Uterus (tissue), 4 donors: Measurements from ENCODE around the gene IGF2. TPM values are rescaled to one million over a fixed set of nuclear protein-coding genes. Genes with fewer than 3 reads are reported as not detected.

Experiments used
- DNase-seq, 2 donors: peaks; one replicate each; pipeline ENCODE4 v3.0.0-alpha.2; 2019 to 2020
- H3K27ac ChIP-seq, 2 donors: fragments of 200-600 bp; sonication (generic); 1 replicate in 1 of 2; 2 replicates in 1 of 2; pipeline ENCODE4 v1.5.1; 2016 to 2018
- H3K27me3 ChIP-seq, 2 donors: fragments of 200-600 bp; sonication (generic); one replicate each; pipeline ENCODE4 v1.5.1; 2018 to 2019; ENCODE audit warnings: control low read depth in 1 of 2
- H3K36me3 ChIP-seq, 2 donors: fragments of 200-600 bp; sonication (generic); one replicate each; pipeline ENCODE4 v1.5.1; 2019; ENCODE audit warnings: control low read depth in 1 of 2
- H3K4me1 ChIP-seq, 2 donors: fragments of 200-600 bp; sonication (generic); one replicate each; pipeline ENCODE4 v1.5.1; 2018 to 2019; ENCODE audit warnings: control low read depth in 1 of 2
- H3K4me3 ChIP-seq, 2 donors: fragments of 200-600 bp; sonication (generic); 1 replicate in 1 of 2; 2 replicates in 1 of 2; pipeline ENCODE4 v1.5.1; 2018 to 2019; ENCODE audit warnings: mild to moderate bottlenecking in 1 of 2
- H3K9me3 ChIP-seq, 2 donors: fragments of 200-600 bp; sonication (generic); one replicate each; pipeline ENCODE4 v1.5.1; 2019; ENCODE audit warnings: control low read depth in 1 of 2
- CTCF ChIP-seq, 4 experiments: fragments of 200-600 bp in 2 of 4; fragments of 450-650 bp in 2 of 4; sonication (generic) in 2 of 4; IDR thresholded peaks; one replicate each; pipeline ENCODE4 v1.5.1; 2016 to 2019; ENCODE audit warnings: antibody characterized with exemption in 4 of 4, mild to moderate bottlenecking in 2 of 4, moderate library complexity in 1 of 4
- POLR2A ChIP-seq, 2 donors: fragments of 450-650 bp; IDR thresholded peaks; one replicate each; pipeline ENCODE4 v1.6.1; 2016; ENCODE audit warnings: antibody characterized with exemption in 2 of 2, mild to moderate bottlenecking in 1 of 2, moderate library complexity in 1 of 2
- intact Hi-C: fragments of 100-400 bp; cut with DNase I; formaldehyde crosslinking; loops from one replicate; pipeline ENCODE4 v1.15.1; 2023; ENCODE audit warnings: low total_unique reads
- total RNA-seq, 4 donors: library from RNA; depleted of rRNA in 3 of 4; stranded (reverse); fragments of >200 nt in 3 of 4; gene quantifications; one replicate each; pipeline versions ENCODE4 v1.1.0 to v1.2.4, GENCODE V29; 2014 to 2023
- donor health status: DM: yes; HTN: yes; CAD: no.

IGF2 gene
- total RNA-seq, 4 donors from 2014 or later: 54.1 to 347 (median 188) TPM

- H3K4me3 ChIP-seq: no peak overlapping the region
- H3K9me3 ChIP-seq: no peaks in the 10 kb centered on the region
- H3K27ac ChIP-seq: no peak overlapping the region
- TF ChIP-seq CTCF (IDR thresholded peaks at IDR 0.05) (no peak), POLR2A (IDR thresholded peaks at IDR 0.05) (no peak)
- no peak for DNase-seq
- intact Hi-C loops: no loop called here
- H3K4me1 ChIP-seq: no peaks in the 10 kb centered on the region
- H3K36me3 ChIP-seq: no peaks in the 10 kb centered on the region
- H3K27me3 ChIP-seq: no peaks in the 10 kb centered on the region
Observed at GRCh38 chr11:2123628-2123960, 15.6 kb downstream of the IGF2 start.

DNA sequence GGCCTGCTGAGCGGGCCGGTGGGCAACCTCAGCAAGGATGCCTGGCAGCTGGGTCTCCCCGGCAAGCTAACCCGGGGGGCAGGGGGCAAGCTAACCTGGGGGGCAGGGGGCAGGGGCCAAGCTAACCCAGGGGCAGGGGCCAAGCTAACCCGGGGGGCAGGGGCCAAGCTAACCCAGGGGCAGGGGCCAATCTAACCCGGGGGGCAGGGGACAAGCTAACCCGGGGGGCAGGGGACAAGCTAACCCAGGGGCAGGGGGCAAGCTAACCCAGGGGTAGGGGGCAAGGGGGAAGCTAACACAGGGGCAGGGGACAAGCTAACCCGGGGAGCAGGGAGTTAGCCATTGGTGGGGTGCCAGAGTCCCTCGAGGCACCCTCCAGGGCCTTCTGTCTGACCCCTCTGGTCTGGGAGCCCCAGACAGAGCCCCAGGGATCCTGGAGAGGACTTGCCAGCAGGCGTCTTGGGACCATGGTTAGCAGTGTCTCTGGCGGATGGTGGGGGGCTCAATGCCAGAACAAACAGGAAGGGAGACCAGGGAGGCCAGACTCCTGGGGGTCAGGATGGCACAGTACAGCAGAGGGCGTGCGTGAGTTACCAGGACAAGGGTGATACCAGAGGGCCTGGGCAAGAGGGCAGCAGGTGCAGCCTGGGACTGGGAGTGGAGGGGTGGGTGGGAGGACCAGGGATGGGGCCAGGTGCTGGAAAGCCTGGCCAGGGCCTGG is 16.1 kb downstream of the IGF2 start:
- intact Hi-C loops: no loop called here
- no peaks in the 10 kb centered on the region for H3K27me3 ChIP-seq
- no peak for TF ChIP-seq CTCF (IDR thresholded peaks at IDR 0.05)
- no peak for TF ChIP-seq POLR2A (IDR thresholded peaks at IDR 0.05)

DNA sequence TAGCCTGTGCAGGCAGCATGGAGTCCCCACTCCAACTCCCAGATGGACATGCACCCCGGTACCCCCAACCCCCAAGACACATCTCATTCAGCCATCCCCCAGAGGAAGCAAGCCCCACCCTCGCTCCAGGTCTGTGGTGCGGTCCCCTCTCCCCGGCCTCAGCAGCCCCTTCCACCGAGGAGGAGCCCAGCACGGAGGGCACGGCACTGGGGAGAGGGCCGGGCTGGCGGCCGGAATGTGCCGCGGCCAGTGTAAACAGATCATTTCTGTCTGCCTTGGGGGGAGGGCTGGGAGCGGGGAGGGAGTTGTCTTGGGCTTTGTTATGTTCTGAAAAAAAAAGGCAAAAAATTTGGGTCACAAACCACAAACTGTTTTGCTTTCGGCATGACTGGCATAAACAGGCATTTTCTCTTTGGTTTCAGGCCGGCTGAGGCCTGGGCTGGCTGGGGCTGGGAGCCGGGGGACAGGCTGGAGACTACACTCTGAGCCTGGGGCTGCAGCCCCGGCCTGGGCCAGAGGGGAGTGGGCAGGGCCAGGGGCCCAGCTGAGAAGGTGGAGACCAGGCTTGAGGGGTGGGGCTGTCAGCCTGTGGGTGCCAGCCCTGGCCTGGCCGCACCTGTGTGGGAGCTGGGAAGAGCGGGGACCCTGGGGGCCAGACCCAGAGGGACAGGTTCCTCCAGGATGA is 16.8 kb downstream of the IGF2 start:
- TF ChIP-seq POLR2A (IDR thresholded peaks at IDR 0.05): no peak
- no peak for TF ChIP-seq CTCF (IDR thresholded peaks at IDR 0.05)
- no peaks in the 10 kb centered on the region for H3K36me3 ChIP-seq
- no peak overlapping the region for H3K27ac ChIP-seq
- no peak for DNase-seq
- H3K4me3 ChIP-seq: no peak overlapping the region
- H3K27me3 ChIP-seq: no peaks in the 10 kb centered on the region
- H3K9me3 ChIP-seq: no peaks in the 10 kb centered on the region
- no peaks in the 10 kb centered on the region for H3K4me1 ChIP-seq
- intact Hi-C loops: no loop called here

More for the DNA sequence above, 16.1 kb downstream of the IGF2 start:
- no peak for DNase-seq
- Histone ChIP-seq H3K9me3 (no peaks in the 10 kb centered on the region), H3K4me1 (no peaks in the 10 kb centered on the region), H3K36me3 (no peaks in the 10 kb centered on the region), H3K27ac (no peak overlapping the region), H3K4me3 (no peak overlapping the region)

- Histone ChIP-seq H3K27ac (no peak overlapping the region), H3K27me3 (no peaks in the 10 kb centered on the region), H3K9me3 (no peaks in the 10 kb centered on the region), H3K36me3 (no peaks in the 10 kb centered on the region), H3K4me1 (no peaks in the 10 kb centered on the region), H3K4me3 (no peak overlapping the region)
- intact Hi-C loops: no loop called here
- no peak for DNase-seq
- no peak for TF ChIP-seq POLR2A (IDR thresholded peaks at IDR 0.05)
- no peak for TF ChIP-seq CTCF (IDR thresholded peaks at IDR 0.05)
Observed at GRCh38 chr11:2121227-2122130, 17.7 kb downstream of the IGF2 start.
